Measurements from ENCODE around the gene IGBP1. TPM values are rescaled to one million over a fixed set of nuclear protein-coding genes. Genes with fewer than 3 reads are reported as not detected.
"Not testable (repeated sequence)": the region's sequence is repeated elsewhere in the genome, so short reads cannot be mapped to it uniquely, and the experiment has no call there.

IGBP1 gene
- 67.7 TPM for polyA plus RNA-seq (2012; ENCODE audit: low read depth, missing spikeins)

- TF ChIP-seq TAF1 (IDR thresholded peaks at IDR 0.05; ENCODE audit: low read depth, low read length): peak; percentile 84
- 0 out of 2 replicates have a peak, but pooled peaks have one; percentile 13 for TF ChIP-seq SPI1 (IDR thresholded peaks at IDR 0.05; ENCODE audit: low read depth, low read length)
- TF ChIP-seq POU2F2 (IDR thresholded peaks at IDR 0.05; ENCODE audit: low read depth, low read length): 0 out of 2 replicates have a peak, but pooled peaks have one; percentile 21
- TF ChIP-seq POLR2A (IDR thresholded peaks at IDR 0.05; ENCODE audit: low read depth, low read length): peak; percentile 73
- TF ChIP-seq POLR2AphosphoS5 (IDR thresholded peaks at IDR 0.05; ENCODE audit: low read depth, low read length): peak; percentile 63; the same call in 1 of the 2 replicates
- TF ChIP-seq PAX5 (IDR thresholded peaks at IDR 0.05; ENCODE audit: insufficient read depth, low read length, severe bottlenecking): no peak
- FAIRE-seq (peak; percentile 86), DNase-seq (ENCODE audit: insufficient read length, low spot score) (peak; percentile 36)
Measured at GRCh38 chrX:70133303-70134115, at the start of gene IGBP1. TSS of gene IGBP1 (plus strand) at chrX:70133447. CDS start at chrX:70133948, 501 bp downstream.

- TF ChIP-seq POLR2AphosphoS5 (IDR thresholded peaks at IDR 0.05; ENCODE audit: low read depth, low read length) (no peak), POLR2A (IDR thresholded peaks at IDR 0.05; ENCODE audit: low read depth, low read length) (no peak), POU2F2 (IDR thresholded peaks at IDR 0.05; ENCODE audit: low read depth, low read length) (no peak), TAF1 (IDR thresholded peaks at IDR 0.05; ENCODE audit: low read depth, low read length) (no peak), PAX5 (IDR thresholded peaks at IDR 0.05; ENCODE audit: insufficient read depth, low read length, severe bottlenecking) (no peak), SPI1 (IDR thresholded peaks at IDR 0.05; ENCODE audit: low read depth, low read length) (no peak)
- FAIRE-seq: no peak
- DNase-seq (ENCODE audit: insufficient read length, low spot score): no peak
Measured at GRCh38 chrX:70084592-70085240, 48.5 kb upstream of the IGBP1 start.

- FAIRE-seq (no peak), DNase-seq (ENCODE audit: insufficient read length, low spot score) (no peak)
- TF ChIP-seq POLR2A (IDR thresholded peaks at IDR 0.05; ENCODE audit: low read depth, low read length): no peak
- no peak for TF ChIP-seq POLR2AphosphoS5 (IDR thresholded peaks at IDR 0.05; ENCODE audit: low read depth, low read length)
- no peak for TF ChIP-seq POU2F2 (IDR thresholded peaks at IDR 0.05; ENCODE audit: low read depth, low read length)
- no peak for TF ChIP-seq TAF1 (IDR thresholded peaks at IDR 0.05; ENCODE audit: low read depth, low read length)
- TF ChIP-seq SPI1 (IDR thresholded peaks at IDR 0.05; ENCODE audit: low read depth, low read length): no peak
- TF ChIP-seq PAX5 (IDR thresholded peaks at IDR 0.05; ENCODE audit: insufficient read depth, low read length, severe bottlenecking): no peak
Measured at GRCh38 chrX:70087857-70088630, 45.2 kb upstream of the IGBP1 start.

GRCh38 chrX:70088751-70089150, 44.5 kb upstream of the IGBP1 start:
- TF ChIP-seq TAF1 (IDR thresholded peaks at IDR 0.05; ENCODE audit: low read depth, low read length) (no peak), SPI1 (IDR thresholded peaks at IDR 0.05; ENCODE audit: low read depth, low read length) (no peak), POU2F2 (IDR thresholded peaks at IDR 0.05; ENCODE audit: low read depth, low read length) (no peak), PAX5 (IDR thresholded peaks at IDR 0.05; ENCODE audit: insufficient read depth, low read length, severe bottlenecking) (no peak), POLR2A (IDR thresholded peaks at IDR 0.05; ENCODE audit: low read depth, low read length) (no peak), POLR2AphosphoS5 (IDR thresholded peaks at IDR 0.05; ENCODE audit: low read depth, low read length) (no peak)
- FAIRE-seq: no peak
- DNase-seq (ENCODE audit: insufficient read length, low spot score): no peak

GRCh38 chrX:70089604-70090297, 43.5 kb upstream of the IGBP1 start:
- FAIRE-seq (no peak), DNase-seq (ENCODE audit: insufficient read length, low spot score) (no peak)
- TF ChIP-seq PAX5 (IDR thresholded peaks at IDR 0.05; ENCODE audit: insufficient read depth, low read length, severe bottlenecking) (no peak), POLR2AphosphoS5 (IDR thresholded peaks at IDR 0.05; ENCODE audit: low read depth, low read length) (no peak), POU2F2 (IDR thresholded peaks at IDR 0.05; ENCODE audit: low read depth, low read length) (no peak), POLR2A (IDR thresholded peaks at IDR 0.05; ENCODE audit: low read depth, low read length) (no peak), SPI1 (IDR thresholded peaks at IDR 0.05; ENCODE audit: low read depth, low read length) (no peak), TAF1 (IDR thresholded peaks at IDR 0.05; ENCODE audit: low read depth, low read length) (no peak)

GRCh38 chrX:70092247-70092646, 41.0 kb upstream of the IGBP1 start:
- FAIRE-seq: no peak
- TF ChIP-seq SPI1 (IDR thresholded peaks at IDR 0.05; ENCODE audit: low read depth, low read length): no peak
- no peak for TF ChIP-seq POLR2A (IDR thresholded peaks at IDR 0.05; ENCODE audit: low read depth, low read length)
- no peak for TF ChIP-seq TAF1 (IDR thresholded peaks at IDR 0.05; ENCODE audit: low read depth, low read length)
- no peak for TF ChIP-seq POLR2AphosphoS5 (IDR thresholded peaks at IDR 0.05; ENCODE audit: low read depth, low read length)
- TF ChIP-seq POU2F2 (IDR thresholded peaks at IDR 0.05; ENCODE audit: low read depth, low read length): no peak
- no peak for TF ChIP-seq PAX5 (IDR thresholded peaks at IDR 0.05; ENCODE audit: insufficient read depth, low read length, severe bottlenecking)
- no peak for DNase-seq (ENCODE audit: insufficient read length, low spot score)

GRCh38 chrX:70096052-70096451, 37.2 kb upstream of the IGBP1 start:
- DNase-seq (ENCODE audit: insufficient read length, low spot score): no peak
- no peak for FAIRE-seq
- no peak for TF ChIP-seq POLR2AphosphoS5 (IDR thresholded peaks at IDR 0.05; ENCODE audit: low read depth, low read length)
- no peak for TF ChIP-seq PAX5 (IDR thresholded peaks at IDR 0.05; ENCODE audit: insufficient read depth, low read length, severe bottlenecking)
- TF ChIP-seq POU2F2 (IDR thresholded peaks at IDR 0.05; ENCODE audit: low read depth, low read length): no peak
- no peak for TF ChIP-seq SPI1 (IDR thresholded peaks at IDR 0.05; ENCODE audit: low read depth, low read length)
- TF ChIP-seq TAF1 (IDR thresholded peaks at IDR 0.05; ENCODE audit: low read depth, low read length): no peak
- TF ChIP-seq POLR2A (IDR thresholded peaks at IDR 0.05; ENCODE audit: low read depth, low read length): no peak

- DNase-seq (ENCODE audit: insufficient read length, low spot score) (no peak), FAIRE-seq (no peak)
- no peak for TF ChIP-seq TAF1 (IDR thresholded peaks at IDR 0.05; ENCODE audit: low read depth, low read length)
- no peak for TF ChIP-seq SPI1 (IDR thresholded peaks at IDR 0.05; ENCODE audit: low read depth, low read length)
- no peak for TF ChIP-seq POU2F2 (IDR thresholded peaks at IDR 0.05; ENCODE audit: low read depth, low read length)
- TF ChIP-seq PAX5 (IDR thresholded peaks at IDR 0.05; ENCODE audit: insufficient read depth, low read length, severe bottlenecking): no peak
- no peak for TF ChIP-seq POLR2AphosphoS5 (IDR thresholded peaks at IDR 0.05; ENCODE audit: low read depth, low read length)
- no peak for TF ChIP-seq POLR2A (IDR thresholded peaks at IDR 0.05; ENCODE audit: low read depth, low read length)
Measured at GRCh38 chrX:70105229-70105628, 28.0 kb upstream of the IGBP1 start.

- not testable (repeated sequence) for FAIRE-seq; DNase-seq (ENCODE audit: insufficient read length, low spot score)
Measured at GRCh38 chrX:70111436-70112026, 21.7 kb upstream of the IGBP1 start.
